Activated CD8-positive, alpha-beta memory T cell treated with anti-CD3 and anti-CD28 coated beads for 24 hours (primary cell): ENCODE results near the gene LIN54.
"Not testable (repeated sequence)": the region's sequence is repeated elsewhere in the genome, so short reads cannot be mapped to it uniquely, and the experiment has no call there.

Experiments
- DNase-seq: peaks from one replicate; pipeline ENCODE4 v3.0.0-alpha.2; 2020

Gene LIN54

DNA sequence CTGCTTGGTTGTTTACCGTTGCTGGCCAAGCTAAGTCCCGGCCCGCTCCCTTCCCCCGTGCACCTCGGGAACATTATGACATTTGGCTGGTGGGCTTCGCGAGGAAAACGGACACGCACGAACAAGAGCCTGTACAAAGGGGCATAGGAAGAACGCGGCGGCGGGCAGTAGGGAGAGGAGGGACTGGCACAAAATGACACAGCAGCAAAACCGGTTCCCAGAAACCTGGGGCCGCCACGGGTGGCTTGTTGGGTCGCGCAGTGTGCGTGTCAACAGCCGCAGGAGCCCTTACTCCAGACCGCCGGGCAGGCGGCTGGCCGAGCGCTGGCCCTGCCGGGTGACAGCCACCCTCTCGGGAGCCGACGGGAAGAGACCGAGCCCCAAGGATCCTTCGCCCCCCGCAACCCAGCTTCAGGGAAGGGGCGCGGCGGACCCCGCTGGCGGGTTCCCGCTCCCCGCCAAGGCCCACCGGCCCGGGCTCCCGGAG, 1.6 kb upstream of the LIN54 start:
- peak; percentile 68 for DNase-seq

DNA sequence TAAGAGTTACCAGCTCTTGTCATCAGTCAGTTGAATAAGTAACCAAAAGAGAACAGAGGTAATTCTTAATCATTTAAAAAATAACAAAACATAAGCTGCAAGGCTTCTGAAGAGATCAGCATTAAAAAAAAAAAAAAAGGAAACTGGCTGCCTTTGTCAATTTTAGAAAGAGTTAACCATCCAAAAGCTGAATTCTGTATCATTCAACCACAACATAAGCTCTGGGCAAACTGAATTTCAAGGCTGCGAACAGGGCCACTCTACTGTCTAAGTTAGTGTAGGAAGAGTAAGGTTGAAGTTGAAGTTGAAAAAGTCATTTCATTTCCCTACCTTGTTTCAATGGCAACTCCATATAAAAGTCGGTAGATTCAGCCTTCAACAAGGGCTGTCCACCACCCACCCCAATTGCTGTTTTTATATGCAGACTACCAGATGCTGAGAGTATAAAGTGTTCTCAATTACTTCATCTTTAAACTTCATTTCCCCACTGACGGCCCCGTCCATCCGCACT, 1.1 kb upstream of the LIN54 start:
- DNase-seq: no peak

DNA sequence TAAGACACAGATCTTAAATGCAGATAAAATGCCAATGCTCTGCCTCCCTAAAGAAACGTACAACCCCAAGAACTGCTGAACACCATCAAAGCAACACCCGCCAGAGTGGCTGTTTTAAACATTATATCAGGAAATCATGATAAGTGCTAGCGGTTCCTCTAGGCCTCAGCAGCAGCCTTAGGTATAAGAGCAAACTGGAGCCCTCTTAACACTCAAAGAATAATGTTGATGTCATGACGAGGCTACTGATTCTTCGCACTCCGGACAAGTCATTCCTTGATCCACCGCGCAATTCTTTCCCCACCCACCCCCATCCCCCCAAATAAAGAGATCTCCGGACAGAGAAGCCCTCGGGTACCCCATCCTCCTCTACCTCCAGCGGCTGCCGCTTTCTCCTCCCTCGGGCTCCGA, 507 bp downstream of the LIN54 start:
- no peak for DNase-seq

DNA sequence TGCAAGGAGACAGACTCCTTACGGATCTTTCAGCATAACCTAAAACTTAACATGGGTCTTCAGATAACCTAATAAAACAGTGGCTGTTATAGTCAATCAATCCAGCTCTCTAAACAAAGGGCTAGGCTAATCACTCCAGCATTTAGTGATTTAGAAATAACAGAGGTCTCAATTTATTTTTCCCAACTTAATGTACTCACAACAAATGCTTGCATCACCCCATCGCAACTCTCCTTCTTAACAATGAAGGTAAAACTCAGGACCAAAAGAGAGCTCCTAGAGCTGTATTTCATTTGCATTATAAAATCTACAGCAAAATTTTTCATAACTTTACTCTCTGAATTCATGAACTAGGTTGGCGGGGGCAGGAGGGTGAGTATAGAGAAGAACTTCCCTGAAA, 1.1 kb downstream of the LIN54 start:
- no peak for DNase-seq

DNA sequence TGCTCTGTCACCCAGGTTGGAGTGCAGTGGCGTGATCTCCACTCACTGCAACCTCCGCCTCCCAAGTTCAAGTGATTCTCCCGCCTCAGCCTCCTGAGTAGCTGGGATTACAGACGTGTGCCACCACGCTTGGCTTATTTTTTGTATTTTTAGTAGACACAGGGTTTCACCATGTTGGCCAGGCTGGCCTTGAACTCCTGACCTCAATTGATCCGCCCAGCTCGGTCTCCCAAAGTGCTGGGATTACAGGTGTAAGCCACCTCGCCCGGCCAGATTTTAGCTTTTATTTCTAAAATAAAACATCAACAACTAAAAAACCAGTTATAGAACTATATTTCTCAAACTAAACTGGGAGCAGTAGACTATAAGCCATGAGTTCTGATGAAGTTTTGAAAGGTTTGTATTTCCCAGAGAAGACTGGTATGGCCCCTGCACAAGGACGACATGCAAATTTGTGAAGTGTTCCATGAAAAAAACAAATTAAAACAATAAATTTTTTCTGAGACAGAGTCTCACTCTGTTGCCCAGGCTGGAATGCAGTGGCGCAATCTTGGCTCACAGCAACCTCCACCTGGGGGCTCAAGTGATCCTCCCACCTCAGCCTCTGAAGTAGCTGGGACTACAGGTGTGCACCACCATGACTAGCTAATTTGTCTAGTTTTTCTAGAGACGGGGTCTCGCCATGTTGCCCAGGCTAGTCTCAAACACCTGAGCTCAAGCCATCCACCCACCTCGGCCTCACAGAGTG, 7.4 kb downstream of the LIN54 start:
- DNase-seq: not testable (repeated sequence)

DNA sequence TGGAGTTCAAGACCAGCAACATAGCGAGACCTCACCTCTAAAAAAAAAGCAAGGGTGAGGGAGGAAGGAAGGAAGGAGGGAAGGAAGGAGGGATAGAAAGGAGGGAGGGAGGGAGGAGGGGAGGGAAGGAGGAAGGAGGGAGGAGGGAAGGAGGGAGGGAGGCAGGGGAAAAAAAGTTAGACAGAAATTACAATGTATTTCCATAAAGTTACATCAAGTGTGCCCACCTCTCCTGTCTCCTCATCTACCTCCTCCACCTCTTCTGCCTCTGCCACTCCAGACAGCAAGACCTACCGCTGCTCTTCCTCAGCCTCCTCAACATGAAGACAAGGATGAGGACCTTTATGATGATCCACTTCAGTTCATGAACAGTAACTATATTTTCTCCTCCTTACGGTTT, 8.3 kb downstream of the LIN54 start:
- no peak for DNase-seq

DNA sequence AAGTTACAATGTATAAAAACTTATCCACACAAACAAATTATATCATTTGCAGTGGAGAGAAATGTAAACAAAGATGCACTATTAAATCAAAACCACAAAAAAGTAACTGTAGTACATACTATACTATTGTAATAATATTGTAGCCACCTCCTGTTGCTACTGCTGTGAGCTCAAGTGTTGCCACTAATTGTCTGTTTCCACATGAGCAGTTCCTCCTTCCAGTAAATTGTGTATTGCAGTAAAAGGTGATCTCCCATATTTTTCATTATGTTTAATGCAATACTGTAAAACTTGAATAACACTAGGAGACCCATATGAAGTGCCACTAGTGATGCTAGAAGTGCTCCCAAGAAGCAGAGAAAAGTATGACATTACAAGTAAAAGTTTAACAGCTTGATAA, 11.7 kb downstream of the LIN54 start:
- DNase-seq: no peak

DNA sequence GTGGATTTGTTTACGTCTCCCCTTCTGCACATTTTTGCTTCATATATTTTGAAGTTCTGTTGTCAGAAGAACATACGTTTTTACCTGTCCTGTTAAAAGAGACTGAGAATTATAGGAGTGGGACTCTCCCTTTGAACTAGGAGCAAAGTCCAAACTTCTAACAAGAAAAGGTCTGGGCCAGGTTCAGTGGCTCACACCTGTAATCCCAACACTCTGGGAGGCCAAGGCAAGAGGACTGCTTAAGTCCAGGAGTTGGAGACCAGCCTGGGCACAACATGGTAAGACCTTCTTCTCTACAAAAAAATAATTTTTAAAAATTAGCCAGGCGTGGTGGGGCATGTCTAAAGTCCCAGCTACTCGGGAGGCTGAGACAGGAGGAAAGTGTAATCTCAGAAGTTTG, 15.8 kb downstream of the LIN54 start:
- DNase-seq: no peak

DNA sequence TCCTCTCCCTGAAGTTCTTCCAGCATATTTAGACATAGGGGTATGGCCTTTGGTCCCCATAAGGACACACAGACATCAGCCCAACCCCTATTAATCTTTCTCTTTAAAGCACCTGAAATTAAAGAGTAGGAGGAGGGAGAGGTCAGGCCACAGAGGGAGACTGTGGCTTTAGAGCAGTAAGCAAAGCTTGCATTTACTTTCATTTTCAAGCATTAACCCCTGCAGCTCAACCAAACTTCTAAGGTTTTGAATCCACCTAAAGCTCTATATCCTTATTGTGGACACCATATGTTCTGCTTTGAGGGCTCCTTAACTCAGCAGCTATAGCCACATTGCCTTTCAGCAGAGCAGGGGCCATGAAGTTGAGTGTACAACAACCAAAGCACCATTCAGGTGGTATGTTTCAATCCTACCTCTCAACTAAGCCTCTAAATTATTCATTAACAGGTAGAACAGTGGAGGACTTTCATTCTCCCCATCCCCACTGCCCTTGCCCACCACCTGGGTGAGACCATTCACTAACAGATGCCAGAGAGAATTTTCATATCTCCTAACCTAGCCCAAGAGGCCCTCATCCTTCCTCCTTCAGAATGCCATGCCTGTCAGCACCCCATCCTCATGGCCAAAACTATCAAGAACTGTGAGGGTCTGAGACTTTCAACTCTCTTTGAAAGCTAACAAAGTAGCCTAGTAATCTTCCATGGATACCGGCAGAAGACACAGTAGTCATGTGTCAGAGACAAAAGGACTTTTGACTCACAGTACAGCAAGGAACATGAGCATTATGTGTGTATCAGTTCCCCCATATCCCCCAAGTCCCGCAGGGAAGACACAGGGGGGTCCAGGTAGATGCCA, 20.8 kb downstream of the LIN54 start:
- DNase-seq: no peak

DNA sequence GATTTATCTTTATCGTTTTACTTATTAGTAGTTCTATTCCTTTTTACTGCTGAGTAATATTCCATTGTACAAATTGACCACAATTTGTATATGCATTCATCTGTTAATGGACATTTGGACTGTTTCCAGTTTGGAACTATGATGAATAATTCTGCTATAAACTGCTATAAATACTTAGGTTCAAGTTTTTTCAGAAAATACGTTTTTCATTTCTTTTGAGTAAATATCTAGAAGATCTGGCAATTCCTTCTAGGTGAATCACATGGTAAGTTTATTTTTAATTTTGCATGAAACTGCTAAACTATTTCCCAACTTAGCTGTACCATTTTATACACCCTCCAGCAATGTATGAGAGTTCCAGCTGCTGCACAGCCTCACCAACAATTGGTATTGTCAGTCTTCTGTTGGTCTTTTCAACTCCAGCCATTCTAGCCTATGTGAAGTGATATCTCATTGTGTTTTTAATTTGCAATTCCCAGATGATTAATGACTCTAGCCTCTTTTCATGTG, 22.2 kb downstream of the LIN54 start:
- DNase-seq: no peak

DNA sequence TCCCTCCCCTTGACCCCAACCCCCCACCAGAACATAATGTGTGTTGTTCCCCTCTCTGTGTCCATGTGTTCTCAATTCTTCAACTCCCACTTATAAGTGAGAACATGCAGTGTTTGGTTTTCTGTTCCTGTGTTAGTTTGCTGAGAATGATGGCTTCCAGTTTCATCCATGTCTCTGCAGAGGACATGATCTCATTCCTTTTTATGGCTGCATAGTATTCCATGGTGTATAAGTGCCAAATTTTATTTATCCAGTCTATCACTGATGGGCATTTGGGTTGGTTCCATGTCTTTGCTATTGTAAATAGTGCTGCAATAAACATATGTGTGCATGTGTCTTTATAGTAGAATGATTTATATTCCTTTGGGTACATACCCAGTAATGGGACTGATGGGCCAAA, 23.1 kb downstream of the LIN54 start:
- DNase-seq: not testable (repeated sequence)

DNA sequence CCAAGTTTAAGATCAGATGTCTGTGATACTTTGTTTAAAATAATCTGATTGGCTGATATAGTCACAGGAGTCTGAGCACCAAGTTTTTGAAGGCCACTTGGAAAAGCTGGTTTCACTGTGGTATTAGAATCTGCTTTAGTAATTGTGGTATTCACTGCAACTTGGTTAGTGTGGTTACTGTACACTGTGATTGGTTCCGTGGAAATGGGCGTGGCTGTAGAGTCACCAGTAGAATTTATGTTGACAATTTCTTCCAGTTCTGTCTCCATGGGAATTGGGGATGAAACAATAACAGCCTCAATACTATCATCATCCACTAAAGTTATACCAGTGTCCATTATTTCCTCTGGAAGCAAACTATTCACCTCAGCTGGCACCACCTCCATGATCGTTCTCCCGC, 26.2 kb downstream of the LIN54 start:
- no peak for DNase-seq

DNA sequence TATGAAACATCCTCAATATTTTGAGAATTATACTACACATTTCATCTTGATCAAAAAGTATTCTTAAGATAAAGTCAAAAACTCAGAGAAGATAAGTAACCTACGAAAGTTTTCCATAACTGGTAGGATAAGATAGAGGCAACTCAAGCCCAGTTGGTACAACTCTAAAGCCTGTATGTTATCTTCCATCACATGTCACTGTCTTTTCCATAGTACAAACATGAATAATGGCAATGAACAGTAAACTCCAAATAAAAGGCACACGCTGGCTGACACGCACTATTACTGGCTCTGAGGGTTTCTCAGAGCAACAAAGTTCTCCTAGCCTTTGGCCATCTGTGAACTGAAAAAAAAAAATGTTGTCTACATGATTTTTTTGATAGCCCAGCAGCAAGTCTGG, 27.2 kb downstream of the LIN54 start:
- no peak for DNase-seq

DNA sequence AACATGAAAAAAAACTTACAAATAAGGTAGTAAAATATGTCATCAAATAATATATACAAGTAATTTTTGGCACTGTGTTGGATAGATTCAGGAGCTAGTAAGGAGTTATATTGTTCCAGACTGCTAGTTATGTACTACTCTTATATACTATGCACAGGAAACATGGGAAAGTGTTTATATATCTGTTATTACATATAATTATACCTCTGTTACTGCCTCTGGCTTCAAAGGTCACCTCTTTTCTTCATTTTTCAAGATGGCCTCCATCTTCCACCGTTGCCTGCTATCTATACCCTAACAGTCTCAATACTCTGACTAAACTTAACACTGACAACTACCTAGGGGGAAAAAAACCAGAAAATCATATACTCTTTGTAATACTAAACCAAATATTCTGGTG, 29.5 kb downstream of the LIN54 start:
- DNase-seq: no peak

DNA sequence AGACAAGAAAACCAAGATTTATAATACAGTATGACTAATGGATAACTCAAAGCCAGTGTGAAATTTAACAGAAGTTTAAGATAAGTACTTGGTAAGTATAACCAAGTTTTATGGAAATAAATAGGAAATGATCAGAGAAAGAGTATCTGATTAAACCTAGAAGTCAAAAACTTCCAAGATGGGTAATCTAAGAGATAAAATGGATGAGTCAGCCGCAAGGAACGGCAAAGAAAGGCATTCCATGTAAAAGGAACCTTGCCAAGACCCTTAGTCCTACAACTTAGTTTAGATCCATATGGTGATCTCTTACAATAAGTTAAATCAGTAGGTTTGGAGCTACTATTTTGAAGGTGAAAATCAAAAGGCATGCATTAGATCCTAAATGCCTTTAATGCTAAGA, 34.8 kb downstream of the LIN54 start:
- no peak for DNase-seq

DNA sequence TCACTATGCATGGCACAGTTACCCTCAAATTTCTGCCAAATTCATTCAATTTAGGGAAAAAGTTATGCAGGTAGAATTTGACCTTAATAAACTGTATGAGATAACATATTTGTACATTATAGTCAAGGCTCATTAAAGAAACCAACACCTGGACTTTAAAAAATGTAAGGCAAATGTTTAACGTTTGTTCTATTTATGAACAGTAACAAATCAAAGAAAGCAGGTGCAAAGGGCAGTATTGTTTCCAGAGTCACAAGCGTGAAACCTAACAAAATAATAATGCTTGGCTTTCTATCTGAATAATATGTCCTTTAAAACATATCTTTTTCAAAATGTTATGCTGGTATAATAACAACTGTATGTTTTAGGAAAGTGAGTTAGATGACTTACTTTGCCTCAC, 41.2 kb downstream of the LIN54 start:
- no peak for DNase-seq

DNA sequence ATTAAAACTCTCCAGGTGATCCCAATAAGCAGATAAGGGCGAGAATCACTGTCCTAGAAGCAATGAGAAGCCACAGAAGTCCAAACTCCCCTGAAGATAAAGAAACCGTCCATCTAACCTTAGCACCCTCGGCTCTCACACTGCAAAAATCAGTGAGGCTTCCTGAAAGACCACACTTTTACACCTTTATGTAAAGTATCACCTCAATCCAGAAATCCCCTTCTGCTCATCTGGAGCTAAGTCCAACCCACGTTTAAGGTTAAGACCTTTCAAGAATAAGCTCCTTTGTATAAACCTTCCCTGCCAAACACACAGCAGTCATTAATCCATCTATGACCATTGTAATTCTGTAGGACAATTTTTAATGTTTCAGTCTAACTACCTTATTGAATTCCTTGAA, 41.7 kb downstream of the LIN54 start:
- no peak for DNase-seq

DNA sequence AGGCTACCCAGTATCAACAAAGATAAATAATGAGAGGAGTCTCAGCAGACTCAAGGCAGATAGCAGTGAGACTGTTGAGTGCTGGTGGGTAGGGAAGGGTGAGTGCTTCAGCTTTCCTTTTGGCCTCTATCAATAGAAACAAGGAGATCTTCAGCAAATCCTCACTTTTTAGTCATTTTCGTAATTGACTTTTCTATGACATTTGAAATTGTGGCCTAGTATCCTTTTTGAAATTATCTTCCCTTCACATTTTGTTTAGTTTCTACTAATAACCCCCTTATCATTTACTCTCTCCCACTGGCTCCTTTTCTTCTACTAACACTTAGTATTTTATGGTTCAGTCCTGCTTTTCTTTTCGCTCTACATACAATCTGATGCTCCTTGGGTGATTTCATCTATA, 44.9 kb downstream of the LIN54 start:
- DNase-seq: no peak

DNA sequence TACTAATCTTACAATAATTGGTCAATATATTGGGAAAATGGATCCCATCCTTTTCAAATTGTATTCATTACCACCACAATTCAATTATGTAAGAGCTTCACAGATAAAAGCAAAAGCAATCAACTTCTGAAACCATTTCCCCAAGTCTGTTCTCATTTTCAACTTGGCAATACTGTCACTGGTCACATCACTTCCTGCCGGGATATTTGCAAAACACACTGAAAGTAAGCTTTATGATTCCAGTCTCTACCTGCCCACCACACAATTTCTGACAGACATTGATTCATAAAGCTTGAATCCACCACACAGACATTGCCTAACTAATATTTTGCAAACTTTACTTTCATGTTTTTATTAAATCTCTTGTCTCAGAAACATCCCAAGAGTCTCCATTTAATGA, 53.6 kb downstream of the LIN54 start:
- DNase-seq: no peak

DNA sequence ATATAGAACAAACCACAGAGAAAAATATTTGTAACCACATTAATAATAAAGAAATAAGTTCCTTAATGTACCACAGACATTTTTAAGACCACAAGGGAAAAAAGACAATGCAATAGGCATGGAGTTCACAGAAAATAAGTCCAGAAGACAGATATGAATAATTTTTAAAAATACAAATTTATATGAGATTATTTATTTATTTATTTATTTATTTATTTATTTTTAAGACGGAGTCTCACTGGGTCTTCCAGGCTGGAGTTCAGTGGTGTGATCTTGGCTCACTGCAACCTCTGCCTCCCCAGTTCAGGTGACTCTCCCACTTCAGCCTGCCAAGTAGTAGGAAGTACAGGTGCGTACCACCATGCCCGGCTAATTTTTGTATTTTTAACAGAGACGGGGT, 56.4 kb downstream of the LIN54 start:
- no peak for DNase-seq

DNA sequence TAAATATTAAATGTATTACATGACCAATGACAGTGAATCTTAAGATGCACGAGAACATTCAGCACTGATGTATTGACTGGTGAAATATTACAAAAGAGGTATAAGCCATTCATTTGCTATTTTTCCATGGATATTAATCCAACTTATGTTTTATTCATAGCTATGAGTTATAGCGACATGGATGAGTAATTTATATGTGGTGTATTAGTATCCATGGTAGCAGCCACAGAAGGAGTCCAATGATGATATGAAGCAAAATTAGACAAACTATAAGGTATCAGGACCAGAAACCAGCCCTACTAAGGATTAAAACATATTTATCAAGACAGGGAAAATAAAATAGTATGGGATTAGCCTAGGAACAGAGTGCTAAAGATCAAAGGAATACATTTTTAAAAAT, 59.4 kb downstream of the LIN54 start:
- DNase-seq: no peak

DNA sequence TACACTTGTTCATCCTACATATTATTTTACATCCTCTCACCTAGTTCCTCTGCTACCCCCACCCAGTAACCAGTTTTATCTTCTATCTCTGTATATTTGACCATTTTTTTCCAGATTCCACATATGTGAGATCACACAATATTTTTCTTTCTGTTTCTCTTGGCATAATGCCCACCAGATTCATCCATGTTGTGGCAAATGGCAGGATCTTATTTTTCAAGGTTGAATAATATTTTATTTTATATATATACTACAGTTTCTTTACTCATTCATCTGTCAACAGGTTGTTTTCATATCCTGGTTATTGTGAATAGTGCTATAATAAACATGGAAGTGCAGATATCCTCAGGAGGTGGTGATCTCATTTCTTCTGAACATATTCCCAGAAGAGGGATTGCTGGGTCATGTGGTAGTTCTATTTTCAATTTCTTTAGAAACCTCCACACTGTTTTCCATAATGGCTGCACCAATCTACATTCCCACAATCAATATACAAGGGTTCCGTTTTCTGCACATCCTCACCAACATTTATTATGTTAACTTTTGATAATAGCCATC, 61.9 kb downstream of the LIN54 start:
- no peak for DNase-seq

DNA sequence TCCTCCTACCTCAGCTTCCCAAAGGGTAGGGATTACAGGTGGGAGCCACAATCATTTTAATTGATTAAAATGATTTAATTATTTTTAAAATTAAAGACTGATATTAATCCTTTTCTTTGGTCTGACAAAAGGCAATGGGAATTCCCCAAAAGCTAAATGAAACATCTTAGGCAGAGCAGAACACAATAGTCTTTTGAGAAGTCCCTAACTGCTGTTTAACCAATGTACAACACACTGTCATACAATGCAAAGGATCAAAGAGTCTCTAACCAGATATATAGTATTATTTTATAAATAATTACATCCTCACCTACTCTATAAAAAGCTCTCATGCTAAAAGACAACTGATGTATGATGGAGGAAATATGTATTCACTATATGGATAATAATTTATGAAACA, 63.1 kb downstream of the LIN54 start:
- DNase-seq: no peak

DNA sequence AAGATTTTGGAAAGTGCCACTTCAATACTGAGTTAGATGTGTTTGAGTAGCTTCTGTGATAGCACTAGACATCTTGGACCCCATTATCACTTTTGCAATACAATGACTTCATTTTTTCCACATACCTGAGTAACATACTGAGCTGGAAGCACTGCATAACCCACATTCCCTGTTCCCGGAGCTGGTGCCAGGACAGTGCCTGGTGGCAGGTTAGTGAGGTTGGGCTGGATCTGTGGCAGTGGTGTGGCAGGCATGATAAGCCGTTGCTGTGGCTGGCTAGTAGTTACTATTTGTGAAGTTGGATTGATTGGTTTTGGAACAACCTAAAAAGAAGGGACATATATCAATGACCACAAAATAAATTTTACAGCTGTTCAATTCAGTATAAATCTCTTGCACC, 71.2 kb downstream of the LIN54 start:
- no peak for DNase-seq
